Activated naive CD4-positive, alpha-beta T cell treated with anti-CD3 and anti-CD28 coated beads for 36 hours (primary cell): ENCODE data around the gene PCDH11X. TPM values are rescaled to one million over a fixed set of nuclear protein-coding genes. Genes with fewer than 3 reads are reported as not detected.
A peak's percentile ranks its signal among the peaks of the same experiment; 100 is the strongest.
"Not testable (repeated sequence)": the region's sequence is repeated elsewhere in the genome, so short reads cannot be mapped to it uniquely, and the experiment has no call there.

ENCODE experiments used
- CTCF ChIA-PET: fragments of 350-600 bp; sonication (Branson Sonifier 250); formaldehyde crosslinking; loops from one replicate; lab custom pipeline; 2021; ENCODE audit warnings: antibody characterized with exemption; lab: Charles Lee
- DNase-seq: peaks from one replicate; pipeline ENCODE4 v3.0.0-alpha.2; 2020
- H3K27ac Mint-ChIP-seq: one replicate; pipeline ENCODE4 v1.8.0; 2021; ENCODE audit warnings: mild to moderate bottlenecking, mixed read lengths
- H3K27me3 Mint-ChIP-seq: one replicate; pipeline ENCODE4 v1.8.0; 2021; ENCODE audit warnings: low read depth, mixed read lengths
- H3K36me3 Mint-ChIP-seq: one replicate; pipeline ENCODE4 v1.8.0; 2021; ENCODE audit warnings: low read depth, mixed read lengths
- H3K4me1 Mint-ChIP-seq: one replicate; pipeline ENCODE4 v1.8.0; 2021; ENCODE audit warnings: low read depth, mixed read lengths
- H3K4me3 Mint-ChIP-seq: one replicate; pipeline ENCODE4 v1.8.0; 2021; ENCODE audit warnings: mild to moderate bottlenecking, moderate library complexity, mixed read lengths
- H3K9me3 Mint-ChIP-seq: one replicate; pipeline ENCODE4 v1.8.0; 2021; ENCODE audit warnings: mixed read lengths
- intact Hi-C: fragments of 100-400 bp; cut with micrococcal nuclease; formaldehyde crosslinking; loops from one replicate; pipeline ENCODE4 v1.15.1; 2023
- total RNA-seq, 2 experiments: library from RNA; stranded (reverse); gene quantifications; one replicate each; pipeline ENCODE4 v1.2.3, GENCODE V29; 2021

Gene PCDH11X, protein sequence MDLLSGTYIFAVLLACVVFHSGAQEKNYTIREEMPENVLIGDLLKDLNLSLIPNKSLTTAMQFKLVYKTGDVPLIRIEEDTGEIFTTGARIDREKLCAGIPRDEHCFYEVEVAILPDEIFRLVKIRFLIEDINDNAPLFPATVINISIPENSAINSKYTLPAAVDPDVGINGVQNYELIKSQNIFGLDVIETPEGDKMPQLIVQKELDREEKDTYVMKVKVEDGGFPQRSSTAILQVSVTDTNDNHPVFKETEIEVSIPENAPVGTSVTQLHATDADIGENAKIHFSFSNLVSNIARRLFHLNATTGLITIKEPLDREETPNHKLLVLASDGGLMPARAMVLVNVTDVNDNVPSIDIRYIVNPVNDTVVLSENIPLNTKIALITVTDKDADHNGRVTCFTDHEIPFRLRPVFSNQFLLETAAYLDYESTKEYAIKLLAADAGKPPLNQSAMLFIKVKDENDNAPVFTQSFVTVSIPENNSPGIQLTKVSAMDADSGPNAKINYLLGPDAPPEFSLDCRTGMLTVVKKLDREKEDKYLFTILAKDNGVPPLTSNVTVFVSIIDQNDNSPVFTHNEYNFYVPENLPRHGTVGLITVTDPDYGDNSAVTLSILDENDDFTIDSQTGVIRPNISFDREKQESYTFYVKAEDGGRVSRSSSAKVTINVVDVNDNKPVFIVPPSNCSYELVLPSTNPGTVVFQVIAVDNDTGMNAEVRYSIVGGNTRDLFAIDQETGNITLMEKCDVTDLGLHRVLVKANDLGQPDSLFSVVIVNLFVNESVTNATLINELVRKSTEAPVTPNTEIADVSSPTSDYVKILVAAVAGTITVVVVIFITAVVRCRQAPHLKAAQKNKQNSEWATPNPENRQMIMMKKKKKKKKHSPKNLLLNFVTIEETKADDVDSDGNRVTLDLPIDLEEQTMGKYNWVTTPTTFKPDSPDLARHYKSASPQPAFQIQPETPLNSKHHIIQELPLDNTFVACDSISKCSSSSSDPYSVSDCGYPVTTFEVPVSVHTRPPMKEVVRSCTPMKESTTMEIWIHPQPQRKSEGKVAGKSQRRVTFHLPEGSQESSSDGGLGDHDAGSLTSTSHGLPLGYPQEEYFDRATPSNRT (N-terminal part only)
- not detected for total RNA-seq

DNA sequence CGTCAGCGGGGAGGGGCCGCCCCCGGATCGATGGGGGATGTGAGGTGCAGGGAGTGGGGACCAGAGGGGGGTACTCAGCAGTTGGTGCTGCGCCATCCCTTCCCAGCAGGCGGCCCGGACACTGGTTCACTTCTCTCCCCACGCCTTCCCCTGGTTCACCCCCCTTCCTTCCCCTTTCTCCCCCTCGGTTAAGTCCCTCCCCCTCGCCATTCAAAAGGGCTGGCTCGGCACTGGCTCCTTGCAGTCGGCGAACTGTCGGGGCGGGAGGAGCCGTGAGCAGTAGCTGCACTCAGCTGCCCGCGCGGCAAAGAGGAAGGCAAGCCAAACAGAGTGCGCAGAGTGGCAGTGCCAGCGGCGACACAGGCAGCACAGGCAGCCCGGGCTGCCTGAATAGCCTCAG lies at the start of gene PCDH11X:
Gene PCDH11X (plus strand): TSS at position 241 of the 400 bp plus-strand sequence. CDS start 56,130 bp downstream, outside the sequence.
- H3K36me3 Mint-ChIP-seq, H3K27ac Mint-ChIP-seq, intact Hi-C loops, H3K4me1 Mint-ChIP-seq, H3K4me3 Mint-ChIP-seq, H3K27me3 Mint-ChIP-seq, CTCF ChIA-PET, H3K9me3 Mint-ChIP-seq: not testable (repeated sequence)
- DNase-seq = peak; percentile 17

GRCh38 chrX:91747446-91747845 lies 31.7 kb upstream of the PCDH11X start:
- H3K36me3 Mint-ChIP-seq, intact Hi-C loops, H3K9me3 Mint-ChIP-seq, H3K27ac Mint-ChIP-seq, H3K4me1 Mint-ChIP-seq, H3K27me3 Mint-ChIP-seq, DNase-seq, CTCF ChIA-PET, H3K4me3 Mint-ChIP-seq: not testable (repeated sequence)

GRCh38 chrX:91753022-91753421 lies 26.2 kb upstream of the PCDH11X start:
- H3K27me3 Mint-ChIP-seq, CTCF ChIA-PET, H3K27ac Mint-ChIP-seq, H3K36me3 Mint-ChIP-seq, H3K9me3 Mint-ChIP-seq, H3K4me1 Mint-ChIP-seq, DNase-seq, intact Hi-C loops, H3K4me3 Mint-ChIP-seq: not testable (repeated sequence)

- intact Hi-C loops, H3K4me1 Mint-ChIP-seq, H3K27ac Mint-ChIP-seq, H3K36me3 Mint-ChIP-seq, DNase-seq, H3K4me3 Mint-ChIP-seq, H3K9me3 Mint-ChIP-seq, CTCF ChIA-PET, H3K27me3 Mint-ChIP-seq: not testable (repeated sequence)
Measured at GRCh38 chrX:91770619-91771488, 8.3 kb upstream of the PCDH11X start.

DNA sequence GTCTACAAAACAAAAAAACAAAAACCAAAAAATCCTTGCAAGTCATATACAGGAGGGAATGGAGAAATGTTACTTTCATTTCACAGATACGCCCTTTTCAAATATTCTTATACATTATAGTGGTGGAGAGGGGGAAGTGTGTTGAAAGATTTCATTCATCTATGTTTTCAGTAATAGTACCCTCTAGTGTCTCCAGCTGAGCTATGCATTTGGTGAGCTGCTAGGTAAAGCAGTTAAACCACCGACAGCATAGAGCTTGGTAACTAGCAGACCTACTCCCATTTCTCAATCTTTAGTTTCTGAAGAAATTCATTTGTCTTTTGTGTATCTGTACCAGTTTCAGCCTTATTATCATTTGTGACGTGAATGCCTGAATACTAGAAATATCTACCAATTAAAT lies 5.2 kb upstream of the PCDH11X start:
- H3K27ac Mint-ChIP-seq, CTCF ChIA-PET, H3K9me3 Mint-ChIP-seq, H3K36me3 Mint-ChIP-seq, H3K4me3 Mint-ChIP-seq, DNase-seq, intact Hi-C loops, H3K27me3 Mint-ChIP-seq, H3K4me1 Mint-ChIP-seq: not testable (repeated sequence)

GRCh38 chrX:91780008-91780407 lies 833 bp downstream of the PCDH11X start:
- H3K36me3 Mint-ChIP-seq, intact Hi-C loops, H3K4me3 Mint-ChIP-seq, H3K9me3 Mint-ChIP-seq, H3K4me1 Mint-ChIP-seq, DNase-seq, CTCF ChIA-PET, H3K27me3 Mint-ChIP-seq, H3K27ac Mint-ChIP-seq: not testable (repeated sequence)

DNA sequence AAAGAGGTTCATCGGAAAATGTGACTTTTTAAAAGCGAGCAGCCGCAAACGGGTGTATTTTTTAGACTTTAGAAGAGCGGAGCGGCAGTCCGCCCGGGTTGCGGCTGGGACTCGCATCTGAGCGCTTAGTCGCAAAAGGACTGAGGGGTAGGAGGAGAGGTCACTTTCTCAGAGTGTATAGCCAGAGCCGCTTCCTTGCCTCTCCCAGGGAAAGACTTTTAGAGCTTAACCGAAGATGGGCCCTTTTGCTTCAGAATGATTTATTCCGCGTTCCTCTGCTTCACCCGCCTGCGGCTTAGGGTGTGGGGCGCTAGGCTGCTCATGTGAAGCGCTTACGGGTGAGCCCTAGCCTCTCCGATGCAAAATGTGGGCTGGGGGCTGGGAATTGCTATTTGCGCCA lies 1.5 kb downstream of the PCDH11X start:
- DNase-seq, H3K9me3 Mint-ChIP-seq, CTCF ChIA-PET, H3K36me3 Mint-ChIP-seq, H3K27me3 Mint-ChIP-seq, H3K27ac Mint-ChIP-seq, H3K4me3 Mint-ChIP-seq, H3K4me1 Mint-ChIP-seq, intact Hi-C loops: not testable (repeated sequence)

DNA sequence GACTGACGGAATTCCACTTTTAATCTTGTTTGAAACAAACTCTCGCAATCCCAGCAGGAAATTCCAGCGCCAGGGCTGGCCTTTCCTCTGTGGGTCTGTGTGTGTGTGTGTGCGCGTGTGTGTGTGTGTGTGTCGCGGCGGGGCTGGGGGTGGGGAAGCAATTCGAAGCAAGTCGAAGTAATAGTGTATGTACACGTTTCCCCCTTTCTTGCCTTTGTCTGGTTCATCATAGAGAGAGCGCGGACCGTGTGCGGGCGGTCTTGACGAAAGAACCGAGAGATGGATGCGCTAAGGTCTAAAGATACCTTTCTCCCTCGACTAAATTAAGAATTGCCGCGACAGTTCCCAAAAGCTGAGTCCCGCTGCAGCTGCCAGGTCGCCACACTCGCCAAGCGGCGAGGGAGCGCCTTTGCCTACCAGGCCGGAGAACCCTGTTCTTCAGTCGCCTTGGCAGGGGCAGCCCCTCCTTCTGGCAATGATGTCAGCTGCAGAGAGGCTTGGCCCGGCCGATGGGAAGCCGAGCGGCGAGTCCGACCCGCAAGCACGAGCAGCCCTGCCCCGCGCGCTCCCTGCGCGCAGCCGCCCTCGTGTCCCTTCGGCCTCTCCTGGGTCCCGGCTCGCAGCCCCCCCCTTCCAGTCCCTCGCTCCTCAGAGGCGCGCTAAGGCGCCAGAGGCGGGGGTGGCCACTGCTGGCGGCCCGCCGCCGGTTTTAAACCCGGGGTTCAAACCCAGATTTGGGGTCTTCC lies 2.6 kb downstream of the PCDH11X start:
- H3K4me1 Mint-ChIP-seq, H3K27ac Mint-ChIP-seq, H3K4me3 Mint-ChIP-seq, H3K36me3 Mint-ChIP-seq, DNase-seq, H3K9me3 Mint-ChIP-seq, CTCF ChIA-PET, intact Hi-C loops, H3K27me3 Mint-ChIP-seq: not testable (repeated sequence)

DNA sequence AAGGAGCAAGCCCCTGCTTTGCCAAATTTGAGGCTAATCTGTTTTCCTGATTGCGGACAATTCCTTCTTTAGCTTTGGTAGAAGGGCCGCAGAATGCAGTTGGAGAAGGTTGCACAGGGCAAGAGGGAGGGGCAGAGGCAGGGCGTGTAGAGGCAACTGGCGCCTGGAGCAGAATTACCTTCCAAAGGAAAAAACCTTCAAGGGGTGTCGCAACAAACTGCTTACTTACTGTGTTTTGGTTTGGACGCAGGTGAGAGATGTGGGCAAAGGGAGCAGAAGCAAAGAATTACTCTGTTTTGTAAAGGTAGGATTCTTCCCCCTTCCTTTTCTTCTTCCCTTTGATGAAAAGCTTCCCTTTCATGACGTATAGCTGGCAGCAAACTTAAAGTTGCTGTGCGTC lies 3.6 kb downstream of the PCDH11X start:
- CTCF ChIA-PET, H3K36me3 Mint-ChIP-seq, H3K27ac Mint-ChIP-seq, H3K4me3 Mint-ChIP-seq, H3K27me3 Mint-ChIP-seq, H3K4me1 Mint-ChIP-seq, H3K9me3 Mint-ChIP-seq, DNase-seq, intact Hi-C loops: not testable (repeated sequence)

DNA sequence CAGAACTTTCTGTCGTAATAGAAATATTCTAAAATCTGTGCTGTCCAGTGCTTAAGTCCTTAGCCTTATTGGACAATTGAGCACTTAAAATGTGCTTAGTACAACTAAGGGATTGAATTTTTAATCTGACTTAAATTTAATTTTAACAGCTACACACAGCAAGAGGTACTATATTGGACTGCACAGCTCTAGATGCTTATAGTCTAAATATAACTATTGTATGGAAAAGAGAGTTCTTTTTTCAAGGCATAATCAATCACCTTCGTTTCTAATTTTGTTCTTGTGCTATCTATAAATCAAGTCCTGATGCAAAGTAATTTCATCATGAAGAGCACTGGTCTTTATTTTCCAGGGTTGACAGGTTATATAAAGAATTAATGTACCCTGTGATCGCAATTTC lies 38.4 kb downstream of the PCDH11X start:
- H3K4me3 Mint-ChIP-seq, H3K4me1 Mint-ChIP-seq, H3K9me3 Mint-ChIP-seq, H3K36me3 Mint-ChIP-seq, H3K27ac Mint-ChIP-seq, DNase-seq, intact Hi-C loops, H3K27me3 Mint-ChIP-seq, CTCF ChIA-PET: not testable (repeated sequence)

GRCh38 chrX:91825321-91825720 lies 46.1 kb downstream of the PCDH11X start:
- H3K4me3 Mint-ChIP-seq, H3K27ac Mint-ChIP-seq, H3K9me3 Mint-ChIP-seq, intact Hi-C loops, H3K27me3 Mint-ChIP-seq, CTCF ChIA-PET, DNase-seq, H3K36me3 Mint-ChIP-seq, H3K4me1 Mint-ChIP-seq: not testable (repeated sequence)
